ENCODE data around the gene NINJ1.

Gene NINJ1

GRCh38 chr9:93159601-93160471, 25.8 kb upstream of the NINJ1 start:
- peak; percentile 26 to 38 for DNase-seq (ENCODE audit: low read depth in 2 of 2)

- no peak for DNase-seq (ENCODE audit: low read depth in 2 of 2)
These were observed 22.5 kb upstream of the NINJ1 start for GRCh38 chr9:93156475-93157008.

GRCh38 chr9:93155716-93156474, 21.8 kb upstream of the NINJ1 start:
- no peak for DNase-seq (ENCODE audit: low read depth in 2 of 2)

GRCh38 chr9:93154293-93154903, 20.3 kb upstream of the NINJ1 start:
- no peak for DNase-seq (ENCODE audit: low read depth in 2 of 2)

GRCh38 chr9:93151097-93151784, 17.2 kb upstream of the NINJ1 start:
- no peak for DNase-seq (ENCODE audit: low read depth in 2 of 2)

- no peak for DNase-seq (ENCODE audit: low read depth in 2 of 2)
These were observed 15.3 kb upstream of the NINJ1 start for GRCh38 chr9:93149361-93149760.

- DNase-seq (ENCODE audit: low read depth in 2 of 2), result no peak
These were observed 14.7 kb upstream of the NINJ1 start for GRCh38 chr9:93148721-93149120.

- no peak for DNase-seq (ENCODE audit: low read depth in 2 of 2)
These were observed 13.6 kb upstream of the NINJ1 start for GRCh38 chr9:93147632-93148031.

- peak in 1 of 2 donors; percentile 38 for DNase-seq (ENCODE audit: low read depth in 2 of 2)
These were observed 12.6 kb upstream of the NINJ1 start for GRCh38 chr9:93146696-93147095.

GRCh38 chr9:93143830-93144530, 9.9 kb upstream of the NINJ1 start:
- peak in 1 of 2 donors; percentile 19 for DNase-seq (ENCODE audit: low read depth in 2 of 2)

GRCh38 chr9:93141771-93142483, 7.9 kb upstream of the NINJ1 start:
- no peak for DNase-seq (ENCODE audit: low read depth in 2 of 2)

GRCh38 chr9:93139365-93140182, 5.5 kb upstream of the NINJ1 start:
- no peak for DNase-seq (ENCODE audit: low read depth in 2 of 2)

GRCh38 chr9:93138171-93138764, 4.2 kb upstream of the NINJ1 start:
- DNase-seq (ENCODE audit: low read depth in 2 of 2), result no peak

- no peak for DNase-seq (ENCODE audit: low read depth in 2 of 2)
These were observed 3.3 kb upstream of the NINJ1 start for GRCh38 chr9:93137362-93137761.

- no peak for DNase-seq (ENCODE audit: low read depth in 2 of 2)
These were observed 2.0 kb upstream of the NINJ1 start for GRCh38 chr9:93136011-93136440.

GRCh38 chr9:93134740-93135444, 841 bp upstream of the NINJ1 start:
- no peak for DNase-seq (ENCODE audit: low read depth in 2 of 2)

- DNase-seq (ENCODE audit: low read depth in 2 of 2), result no peak
These were observed 403 bp downstream of the NINJ1 start for GRCh38 chr9:93133681-93134014.

- peak in 1 of 2 donors; percentile 25 for DNase-seq (ENCODE audit: low read depth in 2 of 2)
These were observed 938 bp downstream of the NINJ1 start for GRCh38 chr9:93132946-93133680.
